ENCODE data around the gene IGF2BP2. TPM values are rescaled to one million over a fixed set of nuclear protein-coding genes. Genes with fewer than 3 reads are reported as not detected.
A peak's percentile ranks its signal among the peaks of the same experiment; 100 is the strongest.
"Not testable (repeated sequence)": the region's sequence is repeated elsewhere in the genome, so short reads cannot be mapped to it uniquely, and the experiment has no call there.

Gene IGF2BP2
- total RNA-seq, 1 donor from 2014 or later: 201 TPM

- Mint-ChIP-seq H3K36me3 (peaks cover 6% of the 10 kb centered on the region), H3K9me3 (no peaks in the 10 kb centered on the region), H3K27ac (no peak overlapping the region), H3K4me1 (peaks cover 52% of the 10 kb centered on the region), H3K4me3 (no peak overlapping the region), H3K27me3 (ENCODE audit: low read depth) (no peaks in the 10 kb centered on the region)
- DNase-seq (ENCODE audit: low spot score in 2 of 2, unreplicated experiment in 2 of 2): no peak
- no peak for TF ChIP-seq CTCF (IDR thresholded peaks at IDR 0.05; ENCODE audit: unreplicated experiment)
Measured at GRCh38 chr3:185788292-185788691, 36.5 kb downstream of the IGF2BP2 start.

GRCh38 chr3:185786956-185787877 is 37.6 kb downstream of the IGF2BP2 start:
- peaks cover 9% of the 10 kb centered on the region for H3K36me3 Mint-ChIP-seq
- no peaks in the 10 kb centered on the region for H3K9me3 Mint-ChIP-seq
- H3K27ac Mint-ChIP-seq: peak overlapping the region; percentile 95
- DNase-seq (ENCODE audit: low spot score in 2 of 2, unreplicated experiment in 2 of 2): no peak
- no peak for TF ChIP-seq CTCF (IDR thresholded peaks at IDR 0.05; ENCODE audit: unreplicated experiment)
- peaks cover 52% of the 10 kb centered on the region for H3K4me1 Mint-ChIP-seq
- no peaks in the 10 kb centered on the region for H3K27me3 Mint-ChIP-seq (ENCODE audit: low read depth)
- H3K4me3 Mint-ChIP-seq: peak overlapping the region; percentile 25

GRCh38 chr3:185786258-185786657 is 38.6 kb downstream of the IGF2BP2 start:
- H3K4me1 Mint-ChIP-seq: peaks cover 48% of the 10 kb centered on the region
- peak overlapping the region; percentile 95 for H3K27ac Mint-ChIP-seq
- H3K27me3 Mint-ChIP-seq (ENCODE audit: low read depth); DNase-seq (ENCODE audit: low spot score in 2 of 2, unreplicated experiment in 2 of 2); H3K36me3 Mint-ChIP-seq; H3K9me3 Mint-ChIP-seq: not testable (repeated sequence)
- H3K4me3 Mint-ChIP-seq: peak overlapping the region; percentile 25

GRCh38 chr3:185784317-185784716 is 40.5 kb downstream of the IGF2BP2 start:
- no peaks in the 10 kb centered on the region for H3K27me3 Mint-ChIP-seq (ENCODE audit: low read depth)
- no peak for DNase-seq (ENCODE audit: low spot score in 2 of 2, unreplicated experiment in 2 of 2)
- no peaks in the 10 kb centered on the region for H3K9me3 Mint-ChIP-seq
- H3K27ac Mint-ChIP-seq: peak overlapping the region; percentile 26
- peaks cover 44% of the 10 kb centered on the region for H3K4me1 Mint-ChIP-seq
- no peak for TF ChIP-seq CTCF (IDR thresholded peaks at IDR 0.05; ENCODE audit: unreplicated experiment)
- H3K4me3 Mint-ChIP-seq: no peak overlapping the region
- H3K36me3 Mint-ChIP-seq: peaks cover 9% of the 10 kb centered on the region

GRCh38 chr3:185781759-185782158 is 43.1 kb downstream of the IGF2BP2 start:
- TF ChIP-seq CTCF (IDR thresholded peaks at IDR 0.05; ENCODE audit: unreplicated experiment): no peak
- H3K9me3 Mint-ChIP-seq: no peaks in the 10 kb centered on the region
- H3K4me1 Mint-ChIP-seq: peaks cover 44% of the 10 kb centered on the region
- H3K27me3 Mint-ChIP-seq (ENCODE audit: low read depth): no peaks in the 10 kb centered on the region
- no peak overlapping the region for H3K4me3 Mint-ChIP-seq
- H3K27ac Mint-ChIP-seq: no peak overlapping the region
- no peak for DNase-seq (ENCODE audit: low spot score in 2 of 2, unreplicated experiment in 2 of 2)
- H3K36me3 Mint-ChIP-seq: peaks cover 9% of the 10 kb centered on the region

GRCh38 chr3:185779461-185779860 is 45.4 kb downstream of the IGF2BP2 start:
- Mint-ChIP-seq H3K27ac (peak overlapping the region; percentile 16), H3K27me3 (ENCODE audit: low read depth) (no peaks in the 10 kb centered on the region), H3K9me3 (no peaks in the 10 kb centered on the region), H3K4me3 (no peak overlapping the region), H3K36me3 (peaks cover 10% of the 10 kb centered on the region), H3K4me1 (peaks cover 35% of the 10 kb centered on the region)
- TF ChIP-seq CTCF (IDR thresholded peaks at IDR 0.05; ENCODE audit: unreplicated experiment): no peak
- no peak for DNase-seq (ENCODE audit: low spot score in 2 of 2, unreplicated experiment in 2 of 2)

Data from mesothelial cell of epicardium (in vitro differentiated cells).